Cardiac muscle cell (in vitro differentiated cells and primary cell): Measurements from ENCODE around the gene ARHGAP23. TPM values are rescaled to one million over a fixed set of nuclear protein-coding genes. Genes with fewer than 3 reads are reported as not detected.
A peak's percentile ranks its signal among the peaks of the same experiment; 100 is the strongest.

Experiments
- DNase-seq, 2 donors: peaks; one replicate each; pipeline versions ENCODE4 v3.0.0 to v3.0.0-alpha.2; 2010 to 2017; ENCODE audit warnings: low read depth in 1 of 2, low spot score in 1 of 2
- H3K27ac ChIP-seq: fragments of 200-600 bp; sonication (generic); 2 replicates; pipeline ENCODE4 v1.5.1; 2016
- H3K27me3 ChIP-seq: fragments of 200-600 bp; sonication (generic); 2 replicates; pipeline ENCODE4 v1.6.0; 2016; ENCODE audit warnings: control low read depth
- H3K36me3 ChIP-seq: fragments of 200-600 bp; sonication (generic); 2 replicates; pipeline ENCODE4 v1.5.1; 2016; ENCODE audit warnings: control low read depth
- H3K4me1 ChIP-seq: fragments of 200-600 bp; sonication (generic); 2 replicates; pipeline ENCODE4 v1.8.1; 2017; ENCODE audit warnings: low read depth, mild to moderate bottlenecking, mixed run types
- H3K4me3 ChIP-seq: fragments of 200-600 bp; sonication (generic); 2 replicates; pipeline ENCODE4 v1.5.1; 2016; ENCODE audit warnings: mild to moderate bottlenecking
- H3K9me3 ChIP-seq: fragments of 200-600 bp; sonication (generic); 2 replicates; pipeline ENCODE4 v1.5.1; 2017; ENCODE audit warnings: low read depth, mild to moderate bottlenecking, control low read depth
- CTCF ChIP-seq: IDR thresholded peaks from 2 replicates; pipeline ENCODE4 v1.5.1; 2012; ENCODE audit warnings: low read depth, mild to moderate bottlenecking, low read length
- polyA plus RNA-seq: library from polyadenylated mRNA; unstranded; fragments of >200 nt; fragmentation: Nextera tagmentation; extraction: Ambion mirVana; gene quantifications from 2 replicates; pipeline ENCODE4 v1.2.1, GENCODE V29; 2016
- total RNA-seq: library from RNA; depleted of rRNA; stranded (reverse); fragments of >200 nt; gene quantifications from 2 replicates; pipeline ENCODE4 v1.2.3, GENCODE V29; 2016

Gene ARHGAP23
- total and polyA plus RNA-seq, 2 experiments from 2014 or later = 7.6 to 13.2 TPM

GRCh38 chr17:38452719-38453118 is 24.5 kb downstream of the ARHGAP23 start:
- H3K4me3 ChIP-seq = no peak overlapping the region
- H3K27ac ChIP-seq = no peak overlapping the region
- H3K4me1 ChIP-seq = peaks cover 32% of the 10 kb centered on the region
- TF ChIP-seq CTCF = no peak
- no peak for DNase-seq
- peaks cover 7% of the 10 kb centered on the region for H3K27me3 ChIP-seq
- H3K36me3 ChIP-seq = no peaks in the 10 kb centered on the region
- no peaks in the 10 kb centered on the region for H3K9me3 ChIP-seq

GRCh38 chr17:38453951-38454421 is 25.7 kb downstream of the ARHGAP23 start:
- Histone ChIP-seq H3K4me3 (no peak overlapping the region), H3K27ac (peak overlapping the region; percentile 61), H3K27me3 (peaks cover 7% of the 10 kb centered on the region), H3K4me1 (peaks cover 38% of the 10 kb centered on the region), H3K9me3 (no peaks in the 10 kb centered on the region), H3K36me3 (no peaks in the 10 kb centered on the region)
- peak in 1 of 2 donors; percentile 65 for DNase-seq
- TF ChIP-seq CTCF = no peak

- Histone ChIP-seq H3K4me3 (no peak overlapping the region), H3K27me3 (peaks cover 7% of the 10 kb centered on the region), H3K9me3 (no peaks in the 10 kb centered on the region), H3K27ac (peak overlapping the region; percentile 61), H3K4me1 (peaks cover 41% of the 10 kb centered on the region), H3K36me3 (no peaks in the 10 kb centered on the region)
- peak in 1 of 2 donors; percentile 75 for DNase-seq
- TF ChIP-seq CTCF = no peak
Measured at GRCh38 chr17:38454532-38454931, 26.3 kb downstream of the ARHGAP23 start.

- Histone ChIP-seq H3K4me1 (peaks cover 47% of the 10 kb centered on the region), H3K9me3 (no peaks in the 10 kb centered on the region), H3K36me3 (no peaks in the 10 kb centered on the region), H3K27ac (peak overlapping the region; percentile 61), H3K27me3 (peaks cover 7% of the 10 kb centered on the region), H3K4me3 (no peak overlapping the region)
- DNase-seq = peak; percentile 38 to 47
- no peak for TF ChIP-seq CTCF
Measured at GRCh38 chr17:38455288-38455915, 27.1 kb downstream of the ARHGAP23 start.

- Histone ChIP-seq H3K4me1 (peaks cover 48% of the 10 kb centered on the region), H3K4me3 (no peak overlapping the region), H3K27ac (peak overlapping the region; percentile 61), H3K36me3 (no peaks in the 10 kb centered on the region), H3K9me3 (no peaks in the 10 kb centered on the region), H3K27me3 (peaks cover 7% of the 10 kb centered on the region)
- peak; percentile 47 for TF ChIP-seq CTCF
- DNase-seq = no peak
Measured at GRCh38 chr17:38456031-38456815, 28.0 kb downstream of the ARHGAP23 start.
